Raji (cell line): ENCODE data around the gene TRIOBP.

Experiments used
- POLR2A ChIP-seq: IDR thresholded peaks from 2 replicates; pipeline ENCODE4 v1.6.1; 2011; ENCODE audit warnings: low read depth, low read length, control low read depth; ENCODE audit not compliant: insufficient read depth

The TRIOBP gene

DNA sequence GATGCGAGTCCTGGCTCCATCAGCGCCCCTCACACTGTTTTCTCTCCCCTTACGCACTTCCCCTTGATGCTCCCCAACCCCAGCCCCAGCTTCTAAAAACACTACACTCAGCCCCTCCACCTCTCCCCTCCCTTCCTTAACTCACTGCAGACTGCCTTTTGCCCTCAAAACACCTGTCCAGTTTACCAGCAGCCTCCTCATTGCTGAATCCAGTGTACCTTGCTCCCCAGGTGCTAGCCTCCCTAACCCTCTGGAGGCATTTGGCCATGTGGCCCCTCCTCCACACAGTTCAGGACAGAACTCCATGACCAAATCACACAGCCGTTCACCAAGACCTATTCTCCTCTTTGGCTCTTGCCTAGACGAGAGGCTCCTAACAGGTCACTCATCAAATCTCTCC lies 123.5 kb downstream of the TRIOBP start:
- no peak for TF ChIP-seq POLR2A

- no peak for TF ChIP-seq POLR2A
Measured at GRCh38 chr22:37822079-37822833, 125.4 kb downstream of the TRIOBP start.

DNA sequence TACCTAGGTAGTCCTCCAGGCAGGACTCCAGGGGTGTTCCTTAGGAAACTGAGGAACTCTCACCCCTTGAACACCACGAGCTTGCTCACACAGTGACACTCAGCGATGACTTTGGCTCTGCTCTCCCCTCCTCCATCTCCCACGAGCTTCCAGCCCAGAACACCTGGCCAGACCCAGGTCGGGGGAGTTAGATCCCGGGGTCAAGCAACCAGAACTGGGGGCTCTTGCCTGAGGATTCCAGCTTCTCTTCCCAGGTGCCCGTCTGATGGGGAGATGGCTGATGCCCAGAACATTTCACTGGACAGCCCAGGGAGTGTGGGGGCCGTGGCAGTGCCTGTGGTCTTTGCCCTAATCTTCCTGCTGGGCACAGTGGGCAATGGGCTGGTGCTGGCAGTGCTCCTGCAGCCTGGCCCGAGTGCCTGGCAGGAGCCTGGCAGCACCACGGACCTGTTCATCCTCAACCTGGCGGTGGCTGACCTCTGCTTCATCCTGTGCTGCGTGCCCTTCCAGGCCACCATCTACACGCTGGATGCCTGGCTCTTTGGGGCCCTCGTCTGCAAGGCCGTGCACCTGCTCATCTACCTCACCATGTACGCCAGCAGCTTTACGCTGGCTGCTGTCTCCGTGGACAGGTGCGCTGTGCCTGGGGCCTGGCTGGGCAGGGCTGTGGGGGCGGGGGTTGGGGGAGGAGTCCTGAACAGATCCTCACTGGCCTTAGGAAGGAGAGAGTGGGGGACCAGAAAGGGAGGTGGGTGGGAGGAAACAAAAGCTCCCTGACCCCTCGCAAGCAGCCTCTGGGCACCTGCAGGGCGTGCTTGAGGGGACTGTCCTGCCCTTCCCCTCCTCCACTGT lies 126.5 kb downstream of the TRIOBP start, which contains the start of gene GALR3:
Gene GALR3, plus strand, starts transcription at position 249 of the 852 bp plus-strand sequence. Its CDS starts 25 bp downstream, at position 274.
- no peak for TF ChIP-seq POLR2A

DNA sequence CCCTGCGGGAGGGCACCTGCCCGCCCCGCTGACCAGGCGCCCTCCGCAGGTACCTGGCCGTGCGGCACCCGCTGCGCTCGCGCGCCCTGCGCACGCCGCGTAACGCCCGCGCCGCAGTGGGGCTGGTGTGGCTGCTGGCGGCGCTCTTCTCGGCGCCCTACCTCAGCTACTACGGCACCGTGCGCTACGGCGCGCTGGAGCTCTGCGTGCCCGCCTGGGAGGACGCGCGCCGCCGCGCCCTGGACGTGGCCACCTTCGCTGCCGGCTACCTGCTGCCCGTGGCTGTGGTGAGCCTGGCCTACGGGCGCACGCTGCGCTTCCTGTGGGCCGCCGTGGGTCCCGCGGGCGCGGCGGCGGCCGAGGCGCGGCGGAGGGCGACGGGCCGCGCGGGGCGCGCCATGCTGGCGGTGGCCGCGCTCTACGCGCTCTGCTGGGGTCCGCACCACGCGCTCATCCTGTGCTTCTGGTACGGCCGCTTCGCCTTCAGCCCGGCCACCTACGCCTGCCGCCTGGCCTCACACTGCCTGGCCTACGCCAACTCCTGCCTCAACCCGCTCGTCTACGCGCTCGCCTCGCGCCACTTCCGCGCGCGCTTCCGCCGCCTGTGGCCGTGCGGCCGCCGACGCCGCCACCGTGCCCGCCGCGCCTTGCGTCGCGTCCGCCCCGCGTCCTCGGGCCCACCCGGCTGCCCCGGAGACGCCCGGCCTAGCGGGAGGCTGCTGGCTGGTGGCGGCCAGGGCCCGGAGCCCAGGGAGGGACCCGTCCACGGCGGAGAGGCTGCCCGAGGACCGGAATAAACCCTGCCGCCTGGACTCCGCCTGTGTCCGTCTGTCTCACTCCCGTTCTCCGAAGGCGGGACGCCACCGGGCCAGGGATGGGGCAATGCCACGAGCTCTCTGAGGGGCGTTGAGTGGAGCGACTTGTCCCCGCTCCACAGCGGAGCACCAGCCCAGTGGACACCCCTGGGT lies 128.1 kb downstream of the TRIOBP start:
- TF ChIP-seq POLR2A, result no peak
